ELF-1 (cell line): Measurements from ENCODE around the gene EOMES.

ENCODE experiments used
- DNase-seq: peaks from one replicate; pipeline ENCODE4 v3.0.0-alpha.2; 2016; ENCODE audit warnings: low read depth, low spot score

The EOMES gene

DNA sequence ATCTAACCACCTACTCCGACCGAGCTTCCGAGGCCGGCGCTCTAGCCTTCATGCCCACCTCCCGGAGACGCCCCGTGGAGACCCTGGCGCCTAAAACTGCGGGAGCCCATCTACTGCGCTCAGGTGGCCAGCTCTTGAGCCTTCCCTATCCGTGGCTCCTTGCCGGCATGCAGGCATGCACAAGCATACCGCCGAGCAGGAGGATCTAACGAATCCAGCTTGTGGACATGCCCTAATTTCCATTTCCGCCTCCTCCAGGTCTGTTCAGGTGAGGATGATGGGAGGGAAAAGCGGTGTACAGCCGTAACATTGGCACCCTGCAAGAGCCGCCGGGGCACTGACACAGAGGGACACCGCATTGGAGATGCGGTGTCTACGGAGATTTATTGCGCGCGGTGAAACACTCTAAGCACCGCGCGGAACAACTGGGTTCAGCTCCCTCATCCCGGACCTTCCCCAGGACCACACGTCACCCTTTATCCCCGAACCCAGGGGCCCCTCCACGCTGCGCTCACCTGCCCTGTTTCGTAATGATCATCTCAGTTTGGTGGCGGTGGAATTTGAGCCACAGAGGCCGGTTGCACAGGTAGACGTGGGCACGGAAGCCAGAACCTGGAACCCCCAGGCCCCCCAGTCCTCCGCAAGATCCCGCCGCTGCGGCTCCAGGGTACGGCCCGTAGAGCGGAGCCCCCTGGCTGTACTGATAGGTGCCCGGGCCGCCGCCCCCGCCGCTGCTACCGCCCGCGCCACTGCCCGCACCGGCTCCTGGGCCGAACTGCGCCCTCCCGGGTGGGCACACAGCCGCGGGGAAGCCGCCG is 1.0 kb downstream of the EOMES start:
- DNase-seq: peak; percentile 73

DNA sequence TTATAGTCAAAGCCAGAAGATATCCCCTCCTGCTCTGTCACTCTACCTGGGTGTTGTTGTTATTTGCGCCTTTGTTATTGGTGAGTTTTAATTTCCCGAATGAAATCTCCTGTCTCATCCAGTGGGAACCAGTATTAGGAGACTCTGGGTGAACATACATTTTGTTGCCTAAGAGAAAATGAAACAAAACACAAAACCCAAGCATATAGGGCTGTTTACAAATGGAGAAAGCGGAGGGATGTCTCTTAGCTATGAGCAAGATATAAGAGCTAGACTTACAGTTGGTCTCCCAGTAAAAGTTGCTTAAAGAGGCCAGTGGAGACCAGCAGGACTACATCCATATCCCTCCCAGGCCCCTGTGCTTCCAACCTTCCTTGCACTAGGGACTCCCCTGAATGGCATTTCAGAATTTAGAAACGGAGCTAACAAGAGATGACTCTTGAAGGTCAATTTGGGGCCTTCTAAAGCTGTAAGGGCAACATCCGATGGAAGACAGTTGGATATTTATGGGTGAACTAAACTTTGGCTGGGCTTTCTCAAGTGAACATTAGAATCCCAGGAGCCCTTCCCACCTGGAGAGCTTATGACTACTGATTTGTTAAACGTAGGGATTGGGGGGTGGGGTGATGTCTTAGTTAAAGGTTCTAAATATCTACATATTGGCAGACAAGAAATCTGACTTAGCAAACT is 2.7 kb downstream of the EOMES start:
- no peak for DNase-seq

DNA sequence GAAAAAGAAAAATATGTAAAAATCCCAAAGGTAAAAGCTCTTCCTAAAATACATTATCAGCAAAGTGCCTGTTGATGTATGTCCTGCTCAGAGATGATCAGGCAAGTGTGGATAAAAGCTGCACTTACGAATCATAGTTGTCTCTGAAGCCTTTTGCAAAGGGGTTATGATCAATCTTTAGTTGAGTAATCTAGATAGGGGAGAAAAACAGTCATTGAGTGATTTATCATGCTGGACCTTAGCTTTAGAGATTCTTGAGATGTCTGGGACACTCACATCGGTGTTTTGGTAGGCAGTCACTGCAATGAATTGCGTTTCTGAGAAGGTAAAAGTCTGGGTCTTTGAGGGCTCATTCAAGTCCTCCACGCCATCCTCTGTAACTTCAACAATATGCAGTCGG is 3.7 kb downstream of the EOMES start:
- DNase-seq: no peak

DNA sequence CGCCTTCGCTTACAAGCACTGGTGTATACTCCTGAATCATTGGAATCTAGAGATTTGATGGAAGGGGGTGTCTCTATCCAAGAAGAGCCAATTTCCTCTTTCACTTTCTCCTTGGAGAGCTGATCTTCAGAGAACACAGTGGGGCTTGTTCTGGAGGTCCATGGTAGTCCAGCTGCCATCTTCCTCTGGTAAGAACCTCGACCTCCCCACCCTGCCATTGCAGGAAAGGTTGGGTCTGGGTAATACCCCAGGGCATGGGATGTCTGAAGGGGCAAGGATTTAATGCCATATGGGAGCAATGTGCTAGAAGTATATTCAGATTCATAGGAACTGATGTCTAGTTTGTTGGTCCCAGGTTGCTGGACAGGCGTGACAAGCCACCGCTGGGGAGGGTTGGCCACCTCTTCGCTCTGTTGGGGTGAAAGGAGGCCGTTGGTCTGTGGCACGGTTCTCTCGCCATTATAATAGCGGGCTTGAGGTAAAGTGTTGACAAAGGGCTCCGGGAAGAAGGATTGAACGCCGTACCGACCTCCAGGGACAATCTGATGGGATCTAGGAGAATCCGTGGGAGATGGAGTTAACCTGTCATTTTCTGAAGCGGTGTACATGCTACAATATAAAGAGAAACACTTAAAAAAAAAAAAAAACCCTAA is 4.8 kb downstream of the EOMES start:
- no peak for DNase-seq

DNA sequence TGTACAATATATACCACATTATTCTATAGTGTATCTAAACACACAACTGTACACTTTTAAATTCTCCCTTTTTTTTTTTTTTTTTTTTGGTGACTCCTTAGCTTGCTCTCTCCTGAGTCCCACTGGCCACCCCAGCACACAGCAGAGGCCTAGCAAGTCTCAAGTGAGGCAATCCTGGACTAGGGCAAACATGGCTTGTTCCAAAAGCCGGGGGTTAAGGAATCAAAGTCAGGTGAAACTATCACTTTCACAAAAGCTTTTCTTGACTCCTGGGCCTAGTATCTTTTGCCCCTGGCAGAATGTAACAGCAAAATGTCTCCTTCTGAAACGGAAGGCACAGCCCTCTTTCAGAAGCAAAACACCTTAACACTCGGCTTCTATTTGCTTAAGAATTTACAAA is 5.8 kb downstream of the EOMES start:
- DNase-seq: no peak

DNA sequence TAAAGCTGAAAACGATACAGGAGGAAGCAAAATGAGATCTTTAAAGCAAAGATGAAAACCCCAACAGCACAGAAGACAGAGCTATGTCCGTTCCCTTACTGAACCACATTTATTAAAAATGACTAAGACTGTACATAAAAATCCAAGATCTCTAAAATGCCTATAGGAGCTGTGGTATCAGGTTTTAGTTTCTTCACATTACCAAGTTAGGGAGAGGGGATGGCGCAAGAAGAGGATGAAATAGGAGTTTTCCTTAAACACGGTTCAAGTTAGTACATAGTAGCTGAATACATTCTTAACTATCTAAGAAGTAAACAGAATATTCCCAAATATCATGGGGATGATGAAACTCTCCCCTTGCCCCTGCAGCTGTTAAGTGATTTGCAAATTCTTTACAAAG is 6.3 kb downstream of the EOMES start:
- DNase-seq: no peak

DNA sequence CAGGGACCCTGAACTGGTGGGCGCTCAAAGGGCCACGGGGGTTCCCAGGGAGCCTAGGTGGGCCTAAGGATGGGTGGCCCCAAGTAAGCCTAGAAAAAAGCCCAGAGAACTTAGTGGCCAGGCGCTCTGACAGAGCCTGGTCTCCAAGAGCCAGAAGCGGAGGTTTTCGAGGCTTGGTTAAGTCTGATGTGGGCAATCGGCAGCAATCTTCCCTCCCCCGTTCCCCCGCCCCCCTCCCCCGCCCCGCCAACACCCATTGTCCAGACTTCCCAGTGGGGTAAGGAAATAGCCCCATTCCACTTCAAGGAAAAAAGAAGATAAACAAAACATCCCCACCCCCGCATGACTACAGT is 6.7 kb downstream of the EOMES start:
- no peak for DNase-seq

DNA sequence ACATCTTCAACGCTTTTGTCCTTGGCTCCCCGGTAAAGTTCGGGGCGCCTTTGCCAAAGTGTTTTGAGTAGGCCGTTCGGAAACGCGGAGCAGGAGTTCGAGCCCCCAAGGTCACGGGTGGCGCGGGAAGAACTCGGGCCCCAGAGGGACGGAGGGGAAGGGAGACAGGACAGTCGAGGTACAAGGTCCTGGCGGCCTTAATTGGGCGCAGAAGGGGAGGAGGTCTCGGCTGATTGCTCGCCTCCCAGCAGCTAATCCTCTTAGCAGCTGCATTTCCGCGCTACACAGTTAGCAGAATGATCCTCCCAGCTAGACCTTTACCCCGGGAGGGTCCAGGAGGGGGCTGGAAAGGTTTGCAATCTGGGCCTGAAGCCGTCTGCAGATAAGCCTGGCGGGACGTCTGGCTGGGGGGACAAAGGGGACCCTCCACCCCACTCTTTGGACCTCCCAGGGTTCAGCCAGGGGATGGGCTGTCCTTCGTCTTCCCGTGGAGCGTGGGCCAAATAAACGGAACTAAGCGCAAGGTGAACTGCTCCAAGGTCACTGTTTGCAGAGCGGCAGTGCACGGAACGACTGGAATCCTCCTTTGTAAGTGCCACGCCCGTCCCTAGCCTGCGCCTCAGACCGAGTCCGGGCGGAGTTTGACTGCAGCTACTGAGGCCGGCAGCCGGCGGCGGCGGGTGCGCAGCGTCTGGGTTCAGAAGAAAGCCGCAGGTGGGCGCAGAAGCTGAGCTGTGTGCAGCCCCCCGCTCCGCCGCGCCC is 7.2 kb downstream of the EOMES start:
- peak; percentile 83 for DNase-seq

DNA sequence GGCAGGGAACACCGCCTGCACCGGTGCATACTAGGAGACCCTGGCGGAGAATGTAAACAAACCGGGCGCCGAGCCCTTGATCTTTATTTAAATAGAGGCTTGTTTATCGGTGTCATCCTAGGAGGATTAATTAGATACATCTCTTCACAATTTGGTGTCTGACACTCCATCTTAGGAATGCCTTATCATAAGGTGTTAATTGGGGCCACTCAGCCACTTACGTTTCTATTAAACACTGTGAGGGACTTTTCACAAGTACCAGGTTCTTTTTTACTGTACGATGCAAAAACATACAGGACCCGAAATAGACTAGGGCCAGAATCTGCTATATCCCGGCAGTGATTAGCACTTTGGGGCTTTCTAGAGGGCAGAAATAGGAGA is 8.0 kb downstream of the EOMES start:
- peak; percentile 61 for DNase-seq

DNA sequence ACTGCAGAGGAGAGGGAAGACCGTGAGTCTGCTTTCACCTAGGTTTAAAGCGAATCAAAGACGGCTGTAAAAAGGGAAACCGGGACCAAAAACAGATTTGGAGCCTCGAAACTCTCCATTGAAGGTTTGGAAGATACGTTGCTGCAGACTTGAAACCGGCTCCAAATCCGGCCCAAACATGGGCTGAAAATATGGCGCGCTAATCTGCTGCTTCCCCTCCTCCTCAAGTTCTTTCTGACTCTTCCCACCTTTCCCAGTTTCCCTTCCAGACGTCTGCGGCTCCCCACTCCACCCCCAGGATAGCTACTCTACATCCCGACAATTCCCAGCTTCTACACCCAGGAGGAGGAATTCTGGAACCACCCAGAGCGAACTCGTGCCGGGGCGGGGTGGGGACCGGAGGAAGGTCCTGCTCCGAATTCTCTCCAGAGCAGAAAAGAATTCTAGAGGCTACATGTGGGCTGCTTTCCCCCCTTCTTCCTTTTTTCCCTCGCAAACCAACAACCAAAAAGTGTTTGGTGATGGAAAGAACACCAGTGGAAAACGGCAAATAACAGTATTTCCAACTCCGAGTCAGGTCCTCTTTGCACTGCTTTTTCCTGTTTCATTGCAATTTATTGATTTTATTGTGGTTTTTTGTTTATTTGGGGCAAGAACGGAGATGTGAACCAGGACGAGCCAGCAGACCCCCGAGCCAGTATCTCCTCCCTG is 8.5 kb downstream of the EOMES start:
- peak; percentile 47 for DNase-seq

DNA sequence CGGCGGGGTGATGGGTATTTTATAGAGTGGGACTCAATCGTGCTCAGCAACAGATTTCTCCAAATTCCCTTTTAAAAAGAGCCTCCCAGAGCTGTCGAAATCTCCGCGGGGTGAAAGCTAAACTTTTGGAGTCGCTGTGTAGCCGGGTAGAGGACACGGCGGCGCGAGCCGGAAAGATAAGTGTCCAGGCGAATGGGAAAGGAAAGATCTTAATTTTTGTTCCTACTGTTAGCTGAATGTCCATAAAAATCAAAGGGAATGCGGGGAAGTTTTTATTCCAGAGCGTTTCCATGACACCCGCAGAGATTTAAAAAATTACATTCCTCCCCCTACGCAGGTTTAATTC is 9.1 kb downstream of the EOMES start:
- no peak for DNase-seq

DNA sequence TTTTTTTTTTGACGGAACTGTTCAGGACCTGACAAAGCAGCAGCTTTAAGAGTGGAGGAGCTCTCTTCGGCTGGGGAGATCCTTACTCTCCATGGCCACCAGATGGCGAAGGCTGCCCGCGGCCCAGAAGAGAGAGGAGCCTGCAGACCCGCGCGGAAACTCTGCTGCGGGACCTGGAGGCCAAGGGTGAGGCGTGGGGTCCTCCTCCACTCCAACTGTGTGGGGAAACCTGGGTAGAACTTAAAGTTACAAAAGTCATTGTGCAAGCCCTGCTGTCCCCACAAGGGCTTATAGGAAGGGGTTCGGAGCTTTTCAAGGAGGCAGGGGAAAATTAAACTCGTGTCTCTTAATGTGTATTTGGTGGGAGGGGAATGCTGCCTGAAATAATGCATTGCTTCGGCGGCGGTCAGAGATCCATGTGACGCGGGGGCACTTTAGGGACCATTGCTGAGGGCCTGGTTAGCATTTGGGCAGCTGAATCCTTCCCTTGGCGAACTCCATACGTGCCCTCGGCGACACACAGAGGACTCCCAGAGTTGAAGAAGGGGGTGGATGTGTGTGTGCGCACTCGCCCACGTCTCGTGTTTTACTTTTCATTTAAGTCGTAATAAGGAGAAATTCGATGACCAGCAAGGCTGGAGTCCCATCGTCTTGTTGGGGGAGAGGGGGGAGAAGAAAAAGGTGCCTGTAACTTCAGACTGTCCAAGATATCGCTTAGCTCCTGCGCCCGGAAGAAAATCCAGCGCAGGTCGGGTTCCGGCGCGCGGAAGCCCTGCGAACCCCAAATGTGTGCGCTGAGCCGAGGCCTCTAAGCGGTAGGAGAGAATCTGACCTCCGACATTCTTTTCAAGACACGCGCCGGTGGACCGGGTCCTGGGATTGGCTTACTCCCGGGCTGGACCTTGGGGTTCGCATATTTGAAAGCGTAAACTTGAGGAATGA is 9.7 kb downstream of the EOMES start:
- peak; percentile 89 for DNase-seq

DNA sequence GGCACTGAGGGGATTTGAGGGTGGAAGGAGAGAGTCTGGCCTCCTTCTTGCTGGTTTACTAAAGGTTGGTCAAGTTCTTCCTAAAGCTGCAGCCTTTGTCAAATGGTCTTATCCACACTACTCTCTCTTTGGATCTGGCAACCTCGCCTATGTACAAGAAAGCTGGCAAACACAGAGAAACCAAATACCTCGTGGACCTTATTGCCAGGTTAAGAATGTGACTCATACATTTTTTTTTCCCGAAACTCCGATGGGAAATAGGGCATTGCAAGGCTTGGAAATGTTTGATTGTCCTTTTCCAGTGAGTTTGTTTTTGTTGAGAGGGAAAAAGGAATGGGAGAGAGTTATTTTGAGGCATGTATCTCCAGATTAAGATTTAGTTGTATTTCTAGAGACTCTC is 13.9 kb downstream of the EOMES start:
- no peak for DNase-seq

DNA sequence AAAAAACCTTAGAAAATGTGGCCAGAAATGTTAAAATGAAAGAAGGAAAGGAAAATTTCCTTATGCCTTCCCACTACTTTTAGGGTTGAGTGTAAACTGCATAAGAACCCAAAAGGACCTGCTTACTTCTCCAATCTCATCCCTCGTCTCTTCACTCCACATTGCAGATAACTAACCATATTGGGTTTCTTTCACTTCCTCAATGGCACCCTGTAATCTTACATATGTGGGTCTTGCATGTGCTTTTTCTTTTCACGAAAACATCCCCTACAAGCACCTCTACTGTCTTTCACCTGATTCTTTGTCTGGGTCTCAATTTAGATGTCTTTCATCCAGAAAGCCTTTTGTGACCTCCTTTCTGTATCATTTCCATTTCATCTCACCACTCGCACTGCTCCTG is 23.1 kb downstream of the EOMES start:
- DNase-seq: no peak

DNA sequence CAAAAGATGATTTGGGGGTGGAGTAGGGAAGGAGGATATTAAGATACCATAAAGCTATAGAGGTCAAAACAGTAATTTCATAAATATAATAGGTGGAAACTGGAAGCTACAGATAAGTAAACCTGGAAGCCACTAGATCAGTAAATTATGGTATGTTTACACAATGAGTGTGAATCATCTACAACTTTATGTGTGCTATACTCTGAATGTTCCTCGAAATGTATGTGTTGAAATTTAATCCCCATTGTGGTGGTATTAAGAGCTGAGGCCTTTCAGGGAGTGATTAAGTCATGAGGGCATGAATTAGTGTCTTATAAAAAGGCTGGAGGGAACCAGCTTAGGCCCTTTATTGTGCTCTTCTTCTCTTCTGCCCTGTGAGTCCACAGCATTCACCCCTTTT is 25.2 kb downstream of the EOMES start:
- DNase-seq: no peak

DNA sequence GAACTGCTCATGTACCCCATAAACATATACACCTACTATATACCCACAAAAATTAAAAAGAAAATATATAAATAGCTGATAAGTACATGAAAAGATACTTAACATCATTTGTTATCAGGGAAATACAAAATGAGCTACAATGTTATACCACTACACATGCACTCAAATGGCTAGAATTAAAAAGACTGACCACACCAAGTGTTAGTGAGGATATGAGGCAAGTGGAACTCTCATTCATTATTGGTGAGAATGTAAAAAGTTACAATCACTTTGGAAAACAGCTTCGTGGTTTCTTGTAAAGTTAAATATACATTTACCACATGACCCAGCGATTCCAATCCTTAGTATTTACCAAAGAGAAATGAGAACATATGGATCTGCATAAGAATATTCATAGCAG is 26.5 kb downstream of the EOMES start:
- no peak for DNase-seq

DNA sequence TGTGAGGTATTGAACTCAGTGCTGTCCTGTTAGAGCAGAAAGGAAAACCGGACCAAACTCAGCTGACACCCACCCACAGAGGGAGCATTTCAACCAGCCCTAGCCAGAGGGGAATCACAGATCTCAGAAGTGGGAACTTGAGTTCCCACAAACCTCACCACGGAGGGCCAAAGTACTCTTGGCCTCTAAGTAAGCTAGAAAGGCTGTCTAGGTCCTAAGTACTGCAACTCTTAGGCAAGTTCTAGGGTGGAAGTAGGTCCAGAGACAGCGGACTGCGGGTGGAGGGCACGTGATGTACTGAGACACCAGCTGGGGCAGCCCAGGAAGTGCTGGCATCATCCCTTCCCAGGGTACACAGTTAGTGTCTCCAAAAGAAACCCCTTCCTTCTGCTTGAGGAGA is 34.1 kb downstream of the EOMES start:
- no peak for DNase-seq

DNA sequence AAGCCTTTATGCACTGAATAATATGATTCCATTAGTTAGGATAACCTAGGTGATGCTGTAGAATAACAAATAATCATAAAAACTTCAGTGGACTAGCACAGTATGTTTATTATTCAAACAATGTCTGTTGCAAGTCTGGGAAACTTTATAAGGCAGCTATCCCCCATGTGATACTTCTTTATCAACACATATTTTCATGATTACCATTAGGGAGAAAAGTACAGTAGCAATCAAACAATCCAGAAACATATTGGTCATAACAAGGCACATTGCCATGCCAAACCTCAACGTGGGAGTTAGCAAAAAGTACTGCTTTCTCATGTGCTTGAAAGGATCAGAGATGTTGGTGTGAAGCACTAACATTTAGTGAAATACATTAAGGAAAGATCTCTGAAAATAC is 35.5 kb downstream of the EOMES start:
- DNase-seq: no peak

DNA sequence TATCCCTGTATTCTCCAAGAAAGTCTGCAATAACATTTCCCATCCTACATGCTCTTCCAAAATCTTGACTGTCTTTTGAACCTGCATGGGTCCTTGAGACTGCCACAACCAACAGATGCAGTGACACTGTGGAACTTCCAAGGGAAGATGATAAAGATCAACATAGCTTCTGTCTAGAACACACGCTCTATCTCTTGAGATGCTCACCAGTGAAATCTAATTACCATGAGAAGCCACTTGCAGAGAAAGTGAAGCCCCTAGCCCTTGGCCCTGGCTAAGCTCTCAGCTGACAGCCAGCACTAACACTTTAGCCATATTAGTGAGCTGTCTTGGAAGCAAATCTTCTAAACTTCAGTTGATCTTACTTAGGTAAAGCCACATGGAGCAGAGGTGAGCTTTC is 36.6 kb downstream of the EOMES start:
- DNase-seq: peak; percentile 8

DNA sequence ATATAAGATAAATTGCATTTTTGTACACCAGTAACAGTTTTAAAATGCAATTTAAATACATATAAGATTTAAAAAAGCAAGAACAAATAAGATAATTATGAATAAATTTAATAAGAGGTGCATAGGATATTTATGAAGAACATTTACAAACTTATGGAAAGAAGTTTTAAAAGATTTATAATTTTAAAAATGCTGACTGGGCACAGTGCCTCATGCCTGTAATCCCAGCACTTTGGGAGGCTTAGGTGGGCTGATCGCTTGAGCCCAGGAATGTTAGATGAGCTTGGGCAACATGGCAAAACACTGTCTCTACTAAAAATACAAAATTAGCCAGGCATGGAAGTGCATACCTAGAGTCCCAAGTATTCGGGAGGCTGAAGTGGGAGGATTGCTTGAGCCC is 37.8 kb downstream of the EOMES start:
- DNase-seq: no peak
